Epithelial cell of esophagus (primary cell): Measurements from ENCODE around the gene SREBF1.

Source experiments
- DNase-seq: peaks from one replicate; pipeline ENCODE4 v3.0.0; 2010; ENCODE audit warnings: low read depth
- H3K4me3 ChIP-seq: 2 replicates; pipeline ENCODE4 v1.5.1; 2011; ENCODE audit warnings: mild to moderate bottlenecking, low read length, control low read depth
- TF ChIP-seq, protein P1 (sequence below): IDR thresholded peaks from 2 replicates; pipeline ENCODE4 v1.5.1; 2011; ENCODE audit warnings: low read depth, mild to moderate bottlenecking, low read length, control low read depth, inconsistent platforms; ENCODE audit not compliant: insufficient read depth; ENCODE audit errors: missing control alignments

Gene SREBF1

DNA sequence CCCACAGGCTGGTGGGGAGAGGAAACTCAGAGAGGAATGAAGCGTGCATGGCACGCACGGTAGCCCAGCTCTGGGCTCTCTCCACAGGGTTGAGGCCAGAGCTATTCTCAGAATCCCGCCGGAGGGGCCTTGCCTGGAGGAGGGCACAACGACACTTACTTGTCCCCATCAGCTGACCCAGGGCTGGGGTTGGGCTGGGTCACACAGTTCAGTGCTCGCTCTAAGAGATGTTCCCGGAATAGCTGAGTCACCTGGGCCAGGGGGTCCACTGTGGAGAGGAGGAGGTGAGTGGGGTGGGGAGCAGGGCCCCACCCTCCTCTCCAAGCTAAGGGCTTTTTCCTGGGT, 21.8 kb downstream of the SREBF1 start:
- TF ChIP-seq, protein P1, sequence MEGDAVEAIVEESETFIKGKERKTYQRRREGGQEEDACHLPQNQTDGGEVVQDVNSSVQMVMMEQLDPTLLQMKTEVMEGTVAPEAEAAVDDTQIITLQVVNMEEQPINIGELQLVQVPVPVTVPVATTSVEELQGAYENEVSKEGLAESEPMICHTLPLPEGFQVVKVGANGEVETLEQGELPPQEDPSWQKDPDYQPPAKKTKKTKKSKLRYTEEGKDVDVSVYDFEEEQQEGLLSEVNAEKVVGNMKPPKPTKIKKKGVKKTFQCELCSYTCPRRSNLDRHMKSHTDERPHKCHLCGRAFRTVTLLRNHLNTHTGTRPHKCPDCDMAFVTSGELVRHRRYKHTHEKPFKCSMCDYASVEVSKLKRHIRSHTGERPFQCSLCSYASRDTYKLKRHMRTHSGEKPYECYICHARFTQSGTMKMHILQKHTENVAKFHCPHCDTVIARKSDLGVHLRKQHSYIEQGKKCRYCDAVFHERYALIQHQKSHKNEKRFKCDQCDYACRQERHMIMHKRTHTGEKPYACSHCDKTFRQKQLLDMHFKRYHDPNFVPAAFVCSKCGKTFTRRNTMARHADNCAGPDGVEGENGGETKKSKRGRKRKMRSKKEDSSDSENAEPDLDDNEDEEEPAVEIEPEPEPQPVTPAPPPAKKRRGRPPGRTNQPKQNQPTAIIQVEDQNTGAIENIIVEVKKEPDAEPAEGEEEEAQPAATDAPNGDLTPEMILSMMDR = no peak
- H3K4me3 ChIP-seq = no peak overlapping the region

DNA sequence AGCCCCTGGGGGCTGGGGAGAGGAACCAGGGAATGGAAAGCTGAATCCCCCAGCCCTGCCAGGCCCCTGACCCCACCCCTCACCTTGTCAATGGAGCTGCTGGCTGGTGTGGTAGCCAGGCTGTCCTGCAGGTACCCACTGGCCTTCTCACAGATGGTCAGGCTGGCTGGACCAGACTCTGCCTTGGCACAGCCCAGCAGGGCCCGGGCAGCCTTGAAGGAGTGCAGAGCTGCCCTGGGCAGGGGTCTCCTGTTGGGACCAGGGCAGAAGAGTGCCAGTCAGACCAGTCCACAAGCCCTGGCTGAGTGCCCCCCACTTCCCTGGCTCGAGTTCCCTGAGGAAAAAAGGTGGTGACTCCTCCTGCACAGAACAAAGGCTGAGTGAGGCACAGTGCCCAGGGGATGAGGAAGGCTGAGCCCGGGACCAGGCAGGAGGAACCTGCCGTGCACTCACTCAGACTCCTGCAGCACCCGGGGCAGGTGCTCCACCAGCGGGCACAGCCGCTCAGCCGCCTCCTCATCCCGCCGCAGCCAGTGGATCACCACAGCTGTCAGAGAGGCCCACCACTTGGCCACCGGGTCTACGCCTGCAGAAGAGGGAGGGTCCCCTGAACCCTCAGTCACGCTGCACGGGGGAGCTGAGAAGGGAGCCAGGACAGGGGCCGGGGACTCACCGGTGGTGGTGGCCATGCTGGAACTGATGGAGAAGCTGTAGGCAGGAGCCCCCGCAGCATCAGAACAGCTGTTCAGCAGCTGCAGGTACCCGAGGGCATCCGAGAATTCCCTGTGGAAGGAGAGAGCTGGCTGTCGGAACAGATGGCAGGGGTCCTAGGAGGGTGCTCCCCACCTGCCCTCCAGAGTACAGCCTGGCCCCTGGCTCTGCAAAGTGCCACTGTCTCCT, 22.4 kb downstream of the SREBF1 start:
- no peak for DNase-seq
- TF ChIP-seq, protein P1 = no peak
- H3K4me3 ChIP-seq = no peak overlapping the region

More for the DNA sequence above, 21.8 kb downstream of the SREBF1 start:
- no peak for DNase-seq

GRCh38 chr17:17813725-17814095, 23.1 kb downstream of the SREBF1 start:
- TF ChIP-seq, protein P1 = no peak
- no peak for DNase-seq
- no peak overlapping the region for H3K4me3 ChIP-seq

DNA sequence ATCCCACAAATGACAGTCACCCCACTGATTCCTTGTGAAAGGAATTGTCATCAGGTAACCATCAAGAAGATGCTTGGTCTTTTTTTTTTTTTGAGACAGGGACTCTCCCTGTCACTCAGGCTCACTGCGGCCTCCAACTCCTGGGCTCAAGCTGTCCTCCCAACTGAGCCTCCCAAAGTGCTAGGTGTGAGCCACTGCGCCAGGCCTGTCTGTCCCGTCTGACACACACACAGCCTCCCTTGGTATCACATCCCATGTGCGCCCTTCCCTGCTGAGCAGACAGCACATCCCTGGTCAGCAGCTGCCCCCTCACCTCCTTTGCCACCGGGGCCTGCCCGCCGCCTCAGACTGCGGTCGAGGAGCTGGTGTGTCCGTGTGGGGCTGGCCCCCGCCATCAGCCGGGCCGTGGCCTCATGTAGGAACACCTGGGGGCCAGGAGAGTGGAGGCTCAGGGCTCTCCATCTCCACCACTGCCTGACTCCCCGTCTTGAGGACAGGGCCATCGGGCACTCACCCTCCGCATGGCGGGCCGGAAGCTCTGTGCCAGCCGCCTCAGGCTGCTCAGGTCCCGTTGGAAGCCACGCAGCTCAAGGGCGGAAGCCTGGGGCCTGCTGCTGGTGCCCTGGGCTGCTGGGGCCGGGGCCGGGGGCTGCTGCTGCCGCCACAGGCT, 23.6 kb downstream of the SREBF1 start:
- H3K4me3 ChIP-seq = no peak overlapping the region
- TF ChIP-seq, protein P1 = no peak
- DNase-seq = no peak

- peak; percentile 64 for DNase-seq
- no peak overlapping the region for H3K4me3 ChIP-seq
- TF ChIP-seq, protein P1 = peak; percentile 90
These were observed 24.4 kb downstream of the SREBF1 start for GRCh38 chr17:17812211-17813054.

GRCh38 chr17:17811381-17812210, 25.2 kb downstream of the SREBF1 start:
- TF ChIP-seq, protein P1 = no peak
- no peak overlapping the region for H3K4me3 ChIP-seq
- peak; percentile 35 for DNase-seq
